Measurements from ENCODE around the gene ALOX12B.

The ALOX12B gene

DNA sequence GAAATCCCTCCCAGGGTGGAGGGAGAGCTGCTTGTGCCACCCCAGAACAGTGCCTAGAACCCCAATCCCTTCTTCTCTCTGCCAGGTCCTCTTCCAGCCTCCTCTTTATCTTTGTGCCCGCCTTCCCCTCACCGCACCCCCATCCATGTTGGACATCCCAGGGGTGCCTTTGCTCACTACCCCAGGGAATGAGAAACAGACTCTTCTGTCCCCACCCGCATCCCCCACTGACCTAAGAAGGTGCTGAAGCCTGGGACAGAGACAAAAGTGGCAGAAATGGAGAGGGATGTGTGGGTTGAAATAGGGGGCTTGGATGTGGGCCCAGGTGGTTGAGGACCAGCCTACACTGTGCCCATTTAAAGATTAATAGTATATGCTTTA lies 31.7 kb downstream of the ALOX12B start:
- H3K4me3 ChIP-seq (ENCODE audit: low read depth, low read length) = no peak overlapping the region
- TF ChIP-seq, protein P1, sequence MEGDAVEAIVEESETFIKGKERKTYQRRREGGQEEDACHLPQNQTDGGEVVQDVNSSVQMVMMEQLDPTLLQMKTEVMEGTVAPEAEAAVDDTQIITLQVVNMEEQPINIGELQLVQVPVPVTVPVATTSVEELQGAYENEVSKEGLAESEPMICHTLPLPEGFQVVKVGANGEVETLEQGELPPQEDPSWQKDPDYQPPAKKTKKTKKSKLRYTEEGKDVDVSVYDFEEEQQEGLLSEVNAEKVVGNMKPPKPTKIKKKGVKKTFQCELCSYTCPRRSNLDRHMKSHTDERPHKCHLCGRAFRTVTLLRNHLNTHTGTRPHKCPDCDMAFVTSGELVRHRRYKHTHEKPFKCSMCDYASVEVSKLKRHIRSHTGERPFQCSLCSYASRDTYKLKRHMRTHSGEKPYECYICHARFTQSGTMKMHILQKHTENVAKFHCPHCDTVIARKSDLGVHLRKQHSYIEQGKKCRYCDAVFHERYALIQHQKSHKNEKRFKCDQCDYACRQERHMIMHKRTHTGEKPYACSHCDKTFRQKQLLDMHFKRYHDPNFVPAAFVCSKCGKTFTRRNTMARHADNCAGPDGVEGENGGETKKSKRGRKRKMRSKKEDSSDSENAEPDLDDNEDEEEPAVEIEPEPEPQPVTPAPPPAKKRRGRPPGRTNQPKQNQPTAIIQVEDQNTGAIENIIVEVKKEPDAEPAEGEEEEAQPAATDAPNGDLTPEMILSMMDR (IDR thresholded peaks at IDR 0.05; ENCODE audit: low read depth, low read length) = no peak

DNA sequence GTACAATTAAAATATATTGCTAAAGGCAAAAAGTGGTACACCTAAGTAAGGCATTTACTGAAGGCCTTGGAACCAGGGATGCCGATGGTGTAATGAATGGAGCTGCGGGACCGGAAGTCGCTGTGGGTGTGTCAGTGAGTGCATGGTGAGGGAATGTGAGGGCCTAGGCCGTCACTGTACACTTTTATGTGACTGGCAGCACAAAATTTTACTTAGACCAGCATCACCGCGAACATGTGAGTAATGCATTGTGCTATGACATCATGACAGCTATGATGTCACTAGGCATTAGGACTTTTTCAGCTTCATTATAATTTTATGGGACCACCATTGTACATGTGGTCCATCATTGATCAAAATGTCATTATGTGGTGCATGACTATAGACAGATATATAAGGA lies 33.9 kb downstream of the ALOX12B start:
- no peak overlapping the region for H3K4me3 ChIP-seq (ENCODE audit: low read depth, low read length)
- TF ChIP-seq, protein P1 (IDR thresholded peaks at IDR 0.05; ENCODE audit: low read depth, low read length) = no peak

DNA sequence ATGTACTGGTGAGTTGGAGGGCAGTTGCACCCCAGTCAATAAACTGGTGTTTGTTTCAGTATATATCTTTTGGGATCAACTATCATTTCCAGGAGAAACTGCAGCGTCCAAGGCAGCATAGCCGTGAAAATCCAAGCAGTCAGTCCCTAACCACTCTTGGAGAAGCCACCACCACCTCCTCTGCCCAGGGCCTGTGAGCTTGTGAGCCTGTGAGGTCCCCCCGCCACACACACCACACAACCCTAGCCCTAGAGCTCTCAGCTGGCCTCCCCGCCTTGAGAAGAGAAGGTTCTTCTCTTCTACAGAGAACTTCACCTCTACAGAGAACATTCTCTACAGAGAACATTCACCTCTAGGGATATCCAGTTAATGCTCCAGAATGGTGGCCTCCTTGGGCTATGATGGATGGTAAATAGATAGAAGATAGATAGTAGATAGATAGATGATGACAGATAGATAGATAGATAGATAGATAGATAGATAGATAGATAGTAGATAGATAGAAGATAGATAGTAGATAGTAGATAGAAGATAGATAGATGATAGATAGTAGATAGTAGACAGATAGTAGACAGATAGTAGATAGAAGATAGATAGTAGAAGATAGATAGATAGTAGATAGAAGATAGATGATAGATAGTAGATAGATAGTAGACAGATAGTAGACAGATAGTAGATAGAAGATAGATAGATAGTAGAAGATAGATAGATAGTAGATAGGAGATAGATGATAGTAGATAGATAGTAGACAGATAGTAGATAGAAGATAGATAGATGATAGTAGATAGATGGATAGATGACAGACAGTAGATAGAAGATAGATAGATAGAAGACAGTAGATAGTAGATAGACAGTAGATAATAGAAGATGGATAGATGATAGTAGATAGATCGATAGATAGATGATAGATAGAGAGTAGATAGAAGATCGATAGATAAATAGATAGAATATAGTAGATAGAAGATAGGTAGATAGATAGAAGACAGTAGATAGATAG lies 35.0 kb downstream of the ALOX12B start:
- TF ChIP-seq, protein P1 (IDR thresholded peaks at IDR 0.05; ENCODE audit: low read depth, low read length) = no peak
- no peak overlapping the region for H3K4me3 ChIP-seq (ENCODE audit: low read depth, low read length)

- no peak overlapping the region for H3K4me3 ChIP-seq (ENCODE audit: low read depth, low read length)
- TF ChIP-seq, protein P1 (IDR thresholded peaks at IDR 0.05; ENCODE audit: low read depth, low read length) = no peak
These were observed 35.7 kb downstream of the ALOX12B start for GRCh38 chr17:8051831-8052230.

- no peak overlapping the region for H3K4me3 ChIP-seq (ENCODE audit: low read depth, low read length)
- TF ChIP-seq, protein P1 (IDR thresholded peaks at IDR 0.05; ENCODE audit: low read depth, low read length) = no peak
These were observed 38.8 kb downstream of the ALOX12B start for GRCh38 chr17:8048736-8049135.

DNA sequence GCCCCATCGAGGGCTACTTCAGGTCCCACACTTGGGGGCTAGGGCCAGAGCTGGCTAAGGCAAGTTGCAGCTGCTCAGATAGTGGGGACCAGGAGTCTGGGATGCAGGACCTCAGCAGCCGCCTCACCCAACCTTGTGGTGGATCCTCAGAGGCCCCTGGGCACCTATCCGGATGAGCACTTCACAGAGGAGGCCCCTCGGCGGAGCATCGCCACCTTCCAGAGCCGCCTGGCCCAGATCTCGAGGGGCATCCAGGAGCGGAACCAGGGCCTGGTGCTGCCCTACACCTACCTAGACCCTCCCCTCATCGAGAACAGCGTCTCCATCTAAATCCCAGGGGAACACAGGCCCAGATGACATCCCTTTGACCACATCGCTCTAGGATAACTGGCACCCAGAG lies 39.3 kb downstream of the ALOX12B start:
- TF ChIP-seq, protein P1 (IDR thresholded peaks at IDR 0.05; ENCODE audit: low read depth, low read length) = no peak
- H3K4me3 ChIP-seq (ENCODE audit: low read depth, low read length) = no peak overlapping the region

- no peak overlapping the region for H3K4me3 ChIP-seq (ENCODE audit: low read depth, low read length)
- TF ChIP-seq, protein P1 (IDR thresholded peaks at IDR 0.05; ENCODE audit: low read depth, low read length) = no peak
These were observed 39.8 kb downstream of the ALOX12B start for GRCh38 chr17:8047769-8048110.

Data from WI38 (cell line).